NCI-H82 (cell line): Measurements from ENCODE around the gene DNASE1L2.

Experiments
- DNase-seq: peaks from one replicate; lab custom pipeline; 2025; lab: John Stamatoyannopoulos, UW

DNASE1L2 gene

DNA sequence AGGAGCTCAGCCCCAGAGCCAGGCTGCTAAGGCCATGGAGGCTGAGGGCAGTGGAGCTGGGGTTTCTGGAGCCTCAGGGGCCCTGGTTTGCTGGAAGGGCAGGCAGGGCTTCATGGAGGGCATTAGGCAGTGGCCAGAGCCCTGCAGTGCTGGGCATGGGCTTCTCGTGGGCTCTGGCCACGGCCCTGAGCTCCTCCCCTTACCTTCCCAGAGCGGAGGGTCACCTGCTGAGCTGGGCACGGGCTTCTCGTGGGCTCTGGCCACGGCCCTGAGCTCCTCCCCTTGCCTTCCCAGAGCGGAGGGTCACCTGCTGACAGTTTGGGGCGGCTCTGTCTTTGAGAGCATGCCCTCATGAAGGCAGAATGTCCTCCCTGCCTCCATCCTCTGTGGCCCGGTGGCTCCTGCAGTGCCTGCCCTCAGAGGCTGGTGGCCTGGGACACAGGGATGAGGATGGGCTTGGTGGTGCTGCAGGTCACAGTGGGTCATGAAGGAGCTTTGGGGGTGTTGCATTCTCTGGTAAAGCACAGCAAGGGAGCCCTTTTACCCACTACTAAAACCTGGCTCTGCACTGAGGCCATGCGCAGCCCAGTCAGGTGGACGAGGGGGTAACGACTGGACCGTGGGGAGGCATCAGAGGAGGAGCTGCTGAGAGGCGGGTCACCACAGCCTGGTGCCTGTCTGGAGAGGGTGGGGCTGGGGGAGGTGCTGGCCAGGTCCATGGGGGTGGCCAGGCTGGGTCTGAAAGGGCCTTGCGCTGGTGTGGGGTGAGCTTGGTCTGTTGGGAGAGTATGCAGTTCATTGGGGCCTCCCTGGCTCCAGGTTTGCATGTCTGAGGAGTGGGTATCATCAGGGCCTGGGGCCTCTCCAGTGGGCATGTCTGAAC, 34.6 kb downstream of the DNASE1L2 start:
- no peak for DNase-seq

DNA sequence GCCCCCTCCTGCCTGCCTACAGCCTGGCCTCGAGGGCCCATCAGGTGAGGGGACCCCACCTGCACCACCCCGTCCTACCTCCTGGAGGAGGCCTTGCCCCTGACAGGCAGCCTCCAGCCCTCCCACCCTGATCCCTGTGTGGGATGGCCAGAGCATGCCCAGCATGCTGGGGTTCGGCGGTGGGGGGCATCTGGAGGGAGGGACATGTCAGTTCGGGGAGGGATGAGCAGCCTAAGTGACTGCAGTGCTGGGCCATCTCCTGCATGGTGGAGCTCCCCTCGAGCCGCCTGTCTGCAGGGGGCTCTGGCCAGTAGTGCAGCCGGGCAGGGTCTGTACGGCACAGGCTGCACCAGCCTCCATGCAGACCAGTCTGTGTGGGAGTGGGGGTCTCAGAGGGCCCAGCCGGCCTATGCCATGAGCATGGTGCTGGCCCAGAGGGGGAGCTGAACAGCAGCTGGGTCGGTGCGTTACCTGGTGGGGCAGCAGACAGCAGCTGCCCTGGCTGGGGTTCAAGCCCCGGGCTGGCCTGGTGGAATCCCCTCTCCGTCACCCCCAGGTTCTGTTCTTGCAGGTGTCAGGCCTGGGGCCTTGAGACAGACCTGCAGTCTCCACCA, 35.7 kb downstream of the DNASE1L2 start:
- no peak for DNase-seq

DNA sequence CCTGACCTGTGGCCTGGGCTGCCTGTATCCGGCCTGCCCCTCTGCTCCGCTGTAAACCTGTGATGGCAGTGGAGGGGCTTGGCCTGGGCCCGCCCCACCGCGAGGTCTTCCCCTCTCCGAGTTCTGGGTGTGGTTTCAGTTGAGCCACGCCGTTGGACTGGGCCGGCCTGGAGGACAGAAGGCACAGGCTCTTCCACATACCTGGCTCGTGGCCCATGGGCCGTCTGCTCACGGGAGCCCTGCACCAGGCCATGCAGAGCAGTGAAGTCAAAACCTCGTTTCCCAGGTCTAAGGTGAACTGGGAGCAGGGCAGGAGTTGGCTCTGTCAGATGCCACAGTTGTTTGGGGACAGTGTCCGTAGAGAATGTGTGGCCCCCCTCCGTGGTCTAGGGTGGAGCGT, 37.2 kb downstream of the DNASE1L2 start:
- DNase-seq, result no peak

DNA sequence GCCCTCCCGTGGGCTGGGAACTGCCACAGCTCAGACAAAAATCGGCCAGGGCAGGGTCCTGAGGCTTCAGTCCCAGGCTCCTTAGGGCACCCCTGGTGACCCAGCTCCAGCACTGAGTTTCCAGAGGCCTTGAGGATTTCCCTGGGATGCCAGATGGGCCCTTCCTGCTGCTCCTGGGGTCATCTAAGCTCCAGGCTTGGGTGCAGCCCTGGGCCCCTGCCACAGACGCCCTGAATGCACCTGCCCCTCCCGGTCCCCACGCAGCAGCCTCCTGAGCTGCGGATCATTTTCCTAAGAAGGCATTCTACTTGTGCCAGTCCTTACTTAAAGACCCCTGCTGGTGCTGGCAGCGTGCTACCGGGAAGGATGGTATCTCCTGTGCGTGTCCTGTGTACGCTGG, 37.7 kb downstream of the DNASE1L2 start:
- DNase-seq, result peak; percentile 72

DNA sequence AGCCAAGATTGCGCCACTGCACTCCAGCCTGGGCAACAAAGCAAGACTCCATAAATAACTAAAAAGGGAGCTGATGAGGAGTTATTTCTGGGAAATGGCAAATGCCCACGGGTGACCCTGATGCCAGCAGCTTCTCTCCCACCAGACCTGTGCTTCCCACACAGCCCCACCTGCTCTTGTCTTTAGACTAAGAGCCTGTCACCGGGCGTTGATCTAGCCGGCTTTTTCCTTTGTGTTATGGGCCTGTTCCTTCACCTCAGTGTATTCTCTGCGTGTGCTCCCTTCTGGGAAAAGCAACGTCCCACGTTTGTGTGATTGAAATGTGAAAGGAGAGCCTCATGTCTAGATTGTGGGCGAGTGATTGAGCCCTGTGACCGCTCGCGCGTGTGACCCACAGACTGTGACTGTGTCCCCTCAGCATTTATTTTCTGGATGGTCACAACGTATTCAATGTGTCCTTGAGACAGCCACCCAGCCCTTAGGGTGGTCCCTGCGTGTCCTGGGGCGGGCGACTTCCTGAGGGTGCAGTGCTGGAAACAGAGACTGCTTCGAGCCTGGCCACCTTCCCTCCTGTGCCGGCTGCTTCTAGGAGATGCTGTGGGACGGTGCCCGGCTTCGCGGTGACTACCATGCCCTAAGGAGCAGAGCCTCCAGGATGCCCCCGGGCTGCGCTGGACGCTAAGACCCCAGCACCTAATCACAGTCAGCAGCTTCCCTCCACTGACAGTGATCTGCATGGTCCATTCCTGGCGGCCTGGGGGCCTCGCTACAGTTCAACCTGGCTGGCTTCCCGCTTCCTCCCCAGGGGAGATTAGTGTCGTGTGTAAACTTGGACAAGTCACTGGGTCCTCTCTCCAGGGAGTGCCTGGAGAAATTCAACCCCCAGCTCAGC, 39.5 kb downstream of the DNASE1L2 start:
- no peak for DNase-seq

DNA sequence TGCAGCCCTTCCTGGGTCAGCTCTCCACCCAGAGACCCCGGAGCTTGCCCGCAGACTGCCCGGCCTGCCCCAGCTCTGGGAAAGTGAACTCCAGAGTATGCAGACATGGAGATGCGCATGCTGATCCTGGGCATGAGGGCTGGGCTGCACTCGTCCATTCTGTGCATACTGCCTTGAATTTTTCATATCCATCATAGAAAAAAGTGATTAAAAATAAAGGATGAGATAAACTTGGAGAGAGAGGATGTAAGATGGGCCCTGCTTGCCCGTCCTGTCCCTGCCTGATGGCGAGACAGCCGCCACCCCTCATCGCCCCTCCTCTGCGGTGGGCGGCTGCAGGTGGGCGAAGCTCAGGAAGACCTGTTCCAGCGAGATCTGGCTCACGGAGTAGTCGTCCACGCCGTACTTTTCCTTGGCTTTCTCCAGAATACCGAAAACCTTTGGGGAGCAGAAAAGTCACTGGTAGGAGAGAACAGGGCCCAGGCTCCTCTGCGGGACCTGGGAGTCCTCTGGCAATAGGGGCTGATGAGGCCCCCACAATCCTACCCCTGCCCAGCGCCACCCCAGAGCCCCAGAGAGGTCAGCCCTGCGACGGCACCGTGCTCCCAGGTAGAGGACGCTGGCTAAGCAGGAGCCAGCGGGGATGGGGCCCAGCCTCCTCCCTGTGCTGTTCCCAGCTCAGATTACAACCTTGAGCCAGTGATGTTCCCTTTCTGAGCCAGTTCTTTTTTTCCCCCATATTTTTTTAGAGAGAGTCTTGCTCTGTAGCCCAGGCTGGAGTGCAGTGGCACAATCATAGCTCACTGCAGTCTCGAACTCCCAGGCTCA, 40.3 kb downstream of the DNASE1L2 start:
- no peak for DNase-seq

DNA sequence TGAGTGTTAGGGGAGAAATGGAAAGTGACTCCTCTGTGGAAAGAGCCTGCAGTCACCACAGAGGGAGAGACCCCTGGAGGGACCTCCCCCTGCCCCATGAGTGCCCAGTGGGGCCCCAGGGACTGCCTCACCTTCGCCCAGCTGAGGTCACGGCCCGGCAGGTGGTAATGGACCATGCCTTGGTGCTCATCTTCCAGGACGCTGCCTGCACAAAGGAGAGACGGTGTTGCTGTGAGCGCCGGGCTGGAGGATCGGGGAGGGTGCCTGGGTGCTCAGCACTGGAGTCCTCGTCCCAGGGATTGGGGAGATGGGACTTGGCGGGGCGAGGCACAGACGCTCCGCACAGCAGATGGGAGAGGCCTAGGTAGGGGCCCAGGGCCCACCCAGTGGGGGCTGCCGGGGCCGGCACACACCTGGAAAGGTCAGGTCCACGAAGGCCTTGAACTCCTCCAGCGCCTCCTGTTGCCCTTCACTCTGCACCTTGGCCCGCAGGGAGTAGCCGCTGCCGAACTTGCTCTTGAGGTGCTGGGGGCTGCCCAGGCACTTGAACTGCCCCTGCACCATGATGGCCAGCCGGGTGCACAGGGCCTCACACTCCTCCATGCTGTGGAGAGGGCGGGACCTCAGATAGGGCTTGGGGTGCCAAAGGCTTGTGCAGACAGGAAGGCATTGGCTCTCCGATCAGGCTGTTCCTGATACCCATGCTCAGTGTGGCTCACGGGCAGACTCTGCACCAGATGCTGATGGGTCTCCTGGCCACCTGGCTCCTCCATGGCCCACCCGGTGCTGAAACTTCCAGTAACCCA, 41.4 kb downstream of the DNASE1L2 start:
- DNase-seq, result no peak

DNA sequence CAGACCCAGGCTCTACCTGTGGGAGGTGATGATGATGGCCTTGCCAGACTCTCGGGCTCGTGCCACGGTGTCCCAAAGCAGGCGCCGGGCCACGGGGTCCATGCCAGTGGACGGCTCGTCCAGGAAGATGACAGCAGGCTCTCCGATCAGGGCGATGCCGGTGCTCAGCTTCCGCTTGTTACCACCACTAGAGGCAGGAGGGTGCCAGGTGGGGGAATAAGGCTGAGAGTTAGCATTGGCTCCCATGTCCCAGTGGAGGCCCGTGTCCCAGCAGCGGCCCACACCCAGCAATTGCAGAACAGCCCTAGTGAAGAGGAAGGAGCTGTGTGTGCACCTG, 42.0 kb downstream of the DNASE1L2 start:
- DNase-seq, result no peak

DNA sequence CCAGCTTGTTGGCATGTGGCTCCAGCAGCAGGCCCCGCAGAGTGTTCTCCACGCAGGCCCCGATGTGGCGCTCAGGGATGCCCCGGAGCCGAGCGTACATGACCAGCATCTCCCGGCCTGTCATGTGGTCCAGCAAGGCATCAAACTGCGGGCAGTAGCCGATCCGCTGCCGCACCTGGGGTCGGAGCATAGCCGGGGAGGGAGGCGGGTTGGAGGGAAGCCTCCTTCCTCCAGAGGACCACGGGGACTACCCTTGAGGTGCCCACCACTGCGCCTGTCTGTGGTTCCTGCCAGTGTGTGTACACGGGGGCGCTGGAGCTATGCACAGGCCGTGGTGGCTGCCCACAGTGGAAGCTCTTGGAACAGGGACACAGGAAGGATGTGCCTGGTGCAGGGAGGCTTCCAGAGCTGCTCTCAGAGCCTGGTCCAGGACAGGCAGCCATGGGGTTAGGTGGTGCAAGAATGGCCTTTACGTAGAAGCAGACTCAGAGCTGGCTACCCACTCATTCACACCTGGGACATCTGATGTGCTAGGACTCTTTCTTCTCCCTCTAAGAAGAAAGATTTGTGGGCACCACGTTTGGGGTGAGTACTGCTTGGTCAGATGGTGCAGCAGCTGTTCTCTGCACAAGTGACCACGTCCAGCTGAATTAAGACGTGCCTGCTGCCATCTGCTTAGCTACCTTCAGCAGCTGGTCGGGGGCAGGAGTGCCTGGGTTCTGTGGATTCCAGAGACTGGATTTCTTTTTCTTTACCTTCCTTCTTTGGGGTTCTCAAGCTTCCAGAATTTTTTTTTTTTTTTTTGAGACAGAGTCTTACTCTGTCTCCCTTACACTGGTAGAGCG, 42.9 kb downstream of the DNASE1L2 start:
- no peak for DNase-seq

DNA sequence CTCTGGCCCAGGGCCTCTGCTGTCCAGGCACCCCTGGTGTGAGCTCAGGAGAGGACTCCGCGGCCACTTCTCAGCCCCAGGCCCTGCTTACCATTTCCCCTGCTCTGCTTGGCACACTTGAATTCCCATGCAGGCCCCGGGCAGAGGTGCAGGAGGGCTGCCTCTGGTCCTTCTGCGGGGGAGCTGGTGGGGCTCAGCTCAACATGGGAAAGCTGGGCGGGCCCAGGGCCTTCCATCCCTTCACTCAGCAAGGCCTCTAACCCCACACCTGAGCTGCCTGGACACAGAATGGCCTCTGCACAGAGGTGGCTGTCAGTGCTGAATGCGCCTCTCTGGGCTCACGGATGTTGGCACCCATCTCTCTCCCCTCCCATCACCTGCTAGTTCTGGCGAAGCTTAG, 44.2 kb downstream of the DNASE1L2 start:
- DNase-seq, result no peak

GRCh38 chr16:2280981-2281542, 44.8 kb downstream of the DNASE1L2 start:
- DNase-seq, result no peak

DNA sequence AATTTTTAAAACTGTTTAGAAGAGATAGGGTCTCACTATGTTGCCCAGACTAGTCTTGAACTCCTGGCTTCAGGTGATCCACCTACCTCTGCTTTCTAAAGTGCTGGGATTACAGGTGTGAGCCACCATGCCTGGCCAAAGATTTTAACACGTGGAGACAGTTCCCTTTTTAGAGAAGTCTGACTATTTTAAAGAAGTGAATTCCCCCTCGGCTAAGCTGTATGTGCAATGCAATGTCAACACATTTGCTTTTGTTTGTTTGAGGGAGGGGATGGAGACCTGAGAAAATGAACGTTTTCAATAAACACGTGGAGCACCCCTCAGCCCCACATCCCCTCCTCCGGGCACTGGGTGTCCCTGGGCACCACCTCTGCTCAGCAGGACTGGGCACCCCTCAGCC, 46.0 kb downstream of the DNASE1L2 start:
- no peak for DNase-seq

DNA sequence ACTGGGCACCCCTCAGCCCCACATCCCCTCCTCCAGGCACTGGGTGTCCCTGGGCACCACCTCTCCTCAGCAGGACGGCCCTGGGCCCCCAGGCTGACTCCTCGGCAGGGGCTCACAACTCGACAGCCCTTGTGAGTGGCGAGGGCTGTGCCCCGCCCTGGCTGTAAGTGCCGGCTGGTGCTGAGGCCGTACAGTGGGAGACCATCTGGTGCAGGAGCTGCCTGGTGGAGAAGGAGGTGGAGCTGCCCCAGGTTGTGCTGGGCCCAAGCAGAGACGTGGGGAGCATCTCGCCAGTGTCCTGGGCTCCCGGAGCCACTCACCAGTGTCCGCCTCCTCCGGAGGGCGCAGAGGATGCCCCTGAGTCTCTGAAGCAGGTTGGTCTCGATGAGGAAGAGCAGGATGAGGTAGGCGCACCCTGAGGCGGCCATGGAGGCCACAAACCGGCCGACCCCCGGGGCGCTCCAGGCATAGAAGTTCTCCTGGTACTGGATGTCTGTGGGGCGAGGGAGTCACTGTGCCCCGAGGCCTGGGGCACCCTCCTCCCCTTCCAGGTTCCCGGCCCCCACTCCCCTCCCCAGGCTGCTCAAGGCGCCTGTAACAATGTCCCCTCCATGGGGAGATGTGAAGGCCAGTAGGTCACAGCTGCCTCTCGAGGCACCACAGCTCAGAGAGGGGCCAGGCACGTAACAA, 46.8 kb downstream of the DNASE1L2 start:
- peak; percentile 72 for DNase-seq

- no peak for DNase-seq
Observed at GRCh38 chr16:2284001-2284770, 47.9 kb downstream of the DNASE1L2 start.

DNA sequence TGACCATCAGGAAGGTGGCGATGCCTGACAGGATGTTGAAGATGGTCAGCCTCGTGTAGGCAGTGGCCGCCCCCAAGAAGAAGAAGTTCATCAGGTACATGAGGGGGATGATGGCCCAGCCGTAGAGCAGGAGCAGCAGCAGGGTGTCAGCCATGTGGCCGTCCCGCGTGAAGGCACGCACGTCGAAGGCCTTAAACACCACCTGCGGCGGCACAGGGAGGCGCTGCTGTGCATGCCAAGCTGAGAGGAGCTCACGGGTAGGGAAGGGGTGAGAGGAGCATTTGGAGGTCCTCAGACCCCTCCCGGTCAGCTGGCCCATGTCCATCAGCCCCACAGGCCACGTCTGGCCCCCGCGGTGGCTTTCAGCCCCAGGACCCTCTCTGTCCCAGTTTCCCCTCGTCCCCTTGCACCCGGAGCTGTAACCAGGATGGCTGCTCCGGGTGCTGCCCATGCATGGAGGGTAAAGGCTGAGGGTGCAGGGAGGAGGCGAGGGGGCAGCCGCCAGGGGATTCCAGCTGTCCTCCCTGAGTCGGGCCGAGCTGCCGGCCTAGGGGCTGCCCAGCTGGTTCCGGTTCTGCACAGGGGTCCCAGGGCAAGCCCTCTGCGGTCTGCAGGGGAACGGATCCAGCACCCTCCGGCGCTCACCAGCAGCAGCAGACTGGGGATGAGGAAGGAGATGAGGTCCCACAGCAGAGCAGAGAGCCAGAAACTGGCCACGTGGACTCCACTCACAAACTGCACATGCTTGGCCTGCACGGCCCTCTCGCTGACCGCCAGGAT, 48.7 kb downstream of the DNASE1L2 start:
- no peak for DNase-seq

DNA sequence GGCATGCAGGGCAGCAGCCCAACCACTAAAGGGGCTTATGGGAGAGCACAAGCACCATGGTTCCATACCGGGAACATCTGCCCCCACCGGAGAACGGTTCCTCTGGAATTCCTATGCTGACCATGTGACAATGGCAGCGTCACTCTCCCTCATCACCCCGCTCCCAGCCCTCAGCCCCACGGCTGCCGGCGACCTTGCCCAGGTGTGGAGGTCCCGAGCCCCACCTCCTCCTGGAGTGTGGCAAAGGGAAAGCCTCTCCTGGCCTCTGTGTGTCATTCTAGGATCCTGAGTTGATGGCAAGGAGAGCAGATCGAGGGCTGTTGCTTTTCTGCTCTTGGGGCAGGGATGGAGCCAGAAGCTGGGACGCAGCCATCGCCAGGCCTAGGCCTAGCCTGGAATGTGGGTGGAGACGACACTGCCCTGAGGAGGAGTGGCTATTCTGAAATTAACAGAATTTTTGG, 49.5 kb downstream of the DNASE1L2 start:
- no peak for DNase-seq

DNA sequence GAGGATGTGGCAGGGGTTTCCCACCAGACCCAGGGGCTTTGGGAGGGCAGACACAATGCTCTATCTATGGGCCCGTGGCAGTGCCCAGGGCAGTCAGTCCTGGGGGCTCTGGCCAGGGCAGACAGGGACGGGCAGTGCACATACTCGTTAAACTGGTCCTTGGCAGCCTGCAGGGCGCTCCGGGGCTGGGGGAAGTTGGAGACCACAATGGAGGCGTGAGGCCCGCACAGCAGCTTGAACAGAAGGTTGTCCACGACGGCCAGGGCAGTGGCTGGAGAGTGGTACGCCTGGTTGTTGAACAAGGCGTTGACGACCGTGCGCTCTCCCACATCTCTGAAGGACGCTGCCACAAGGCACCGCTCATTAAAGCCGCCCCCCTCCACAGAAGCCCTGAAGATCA, 50.3 kb downstream of the DNASE1L2 start:
- no peak for DNase-seq
